K562 (cell line): ENCODE measurements around the gene AIF1. TPM values are rescaled to one million over a fixed set of nuclear protein-coding genes. Genes with fewer than 3 reads are reported as not detected.

Source experiments
- HDAC3 ChIP-seq: fragments of 450-650 bp; IDR thresholded peaks from 2 replicates; pipeline ENCODE4 v1.6.1; 2018; ENCODE audit warnings: borderline replicate concordance, mild to moderate bottlenecking, moderate library complexity; ENCODE audit not compliant: partially characterized antibody
- MBD2 ChIP-seq: sonication (generic); IDR thresholded peaks from 2 replicates; pipeline ENCODE4 v1.6.1; 2016; ENCODE audit warnings: low read depth, borderline replicate concordance
- ZNF408 ChIP-seq: fragments of 250-450 bp; sonication (Bioruptor Pico); IDR thresholded peaks from 2 replicates; pipeline ENCODE4 v1.4.0; 2020; ENCODE audit warnings: low read depth, mild to moderate bottlenecking, moderate library complexity
- ZNF436 ChIP-seq: fragments of 250-450, 450-650 bp; sonication (Bioruptor Pico); formaldehyde crosslinking; IDR thresholded peaks from 2 replicates; pipeline ENCODE4 v1.7.0; 2020; ENCODE audit warnings: mild to moderate bottlenecking
- ZNF609 ChIP-seq: sonication (generic); formaldehyde crosslinking; IDR thresholded peaks from 2 replicates; pipeline ENCODE4 v1.8.1; 2023; ENCODE audit warnings: missing genetic modification reagents, mild to moderate bottlenecking, borderline replicate concordance
- polyA plus RNA-seq, 8 experiments: library from polyadenylated mRNA; depleted of rRNA in 4 of 8; stranded (reverse) in 5 of 8; unstranded in 3 of 8; fragments of >200 nt; fragmentation: Nextera tagmentation in 2 of 8; fragmentation: Illumina TruSeq in 1 of 8; extraction: Ambion mirVana in 2 of 8; extraction: Trizol in 1 of 8; gene quantifications; 2 replicates each; pipeline versions ENCODE4 v1.2.1 to v1.2.3, GENCODE V29; 2011 to 2014; ENCODE audit warnings: inconsistent platforms in 1 of 8, missing spikeins in 1 of 8
- total RNA-seq, 7 experiments: library from RNA; depleted of rRNA in 6 of 7; stranded (reverse); fragments of >200 nt in 6 of 7; fragmentation: Illumina TruSeq in 2 of 7; extraction: Trizol in 2 of 7; gene quantifications; 2 replicates each; pipeline versions ENCODE4 v1.2.1 to v1.2.3, GENCODE V29; 2011 to 2021; ENCODE audit warnings: low replicate concordance in 1 of 7
- TF ChIP-seq, protein P1 (sequence below): fragments of 450-650 bp; IDR thresholded peaks from 2 replicates; pipeline ENCODE4 v1.7.1; 2018; ENCODE audit warnings: mild to moderate bottlenecking, low read depth; ENCODE audit not compliant: partially characterized antibody
- TF ChIP-seq, protein P2 (sequence below): sonication (generic); formaldehyde crosslinking; IDR thresholded peaks from 2 replicates; pipeline ENCODE4 v1.9.0; 2022; ENCODE audit warnings: mild to moderate bottlenecking, missing genetic modification reagents
- TF ChIP-seq, protein P3 (sequence below): fragments of 250-450 bp; sonication (Bioruptor Pico); IDR thresholded peaks from 2 replicates; pipeline ENCODE4 v1.5.1; 2021; ENCODE audit warnings: mild to moderate bottlenecking
- TF ChIP-seq, protein P4 (sequence below): fragments of 250-450 bp; sonication (Bioruptor Pico); IDR thresholded peaks from 2 replicates; pipeline ENCODE4 v1.8.0; 2021; ENCODE audit warnings: moderate library complexity, mild to moderate bottlenecking, inconsistent platforms
- TF ChIP-seq, protein P5 (sequence below): fragments of 450-650 bp; IDR thresholded peaks from 2 replicates; pipeline ENCODE4 v1.6.1; 2016; ENCODE audit warnings: antibody characterized with exemption

AIF1 gene
- total and polyA plus RNA-seq, 9 of the 15 experiments (the other 6 are each of a cell fraction or from before 2014, with no cell fraction given): 9.4 to 33.4 (median 19.4) TPM

GRCh38 chr6:31664790-31665500 is 49.9 kb downstream of the AIF1 start, which contains the start of gene GPANK1 (continued):
- TF ChIP-seq ZNF609 (CRISPR knock-in tag): peak; percentile 98
- TF ChIP-seq ZNF408: no peak
- TF ChIP-seq, protein P1, sequence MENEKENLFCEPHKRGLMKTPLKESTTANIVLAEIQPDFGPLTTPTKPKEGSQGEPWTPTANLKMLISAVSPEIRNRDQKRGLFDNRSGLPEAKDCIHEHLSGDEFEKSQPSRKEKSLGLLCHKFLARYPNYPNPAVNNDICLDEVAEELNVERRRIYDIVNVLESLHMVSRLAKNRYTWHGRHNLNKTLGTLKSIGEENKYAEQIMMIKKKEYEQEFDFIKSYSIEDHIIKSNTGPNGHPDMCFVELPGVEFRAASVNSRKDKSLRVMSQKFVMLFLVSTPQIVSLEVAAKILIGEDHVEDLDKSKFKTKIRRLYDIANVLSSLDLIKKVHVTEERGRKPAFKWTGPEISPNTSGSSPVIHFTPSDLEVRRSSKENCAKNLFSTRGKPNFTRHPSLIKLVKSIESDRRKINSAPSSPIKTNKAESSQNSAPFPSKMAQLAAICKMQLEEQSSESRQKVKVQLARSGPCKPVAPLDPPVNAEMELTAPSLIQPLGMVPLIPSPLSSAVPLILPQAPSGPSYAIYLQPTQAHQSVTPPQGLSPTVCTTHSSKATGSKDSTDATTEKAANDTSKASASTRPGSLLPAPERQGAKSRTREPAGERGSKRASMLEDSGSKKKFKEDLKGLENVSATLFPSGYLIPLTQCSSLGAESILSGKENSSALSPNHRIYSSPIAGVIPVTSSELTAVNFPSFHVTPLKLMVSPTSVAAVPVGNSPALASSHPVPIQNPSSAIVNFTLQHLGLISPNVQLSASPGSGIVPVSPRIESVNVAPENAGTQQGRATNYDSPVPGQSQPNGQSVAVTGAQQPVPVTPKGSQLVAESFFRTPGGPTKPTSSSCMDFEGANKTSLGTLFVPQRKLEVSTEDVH: peak; percentile 99
- TF ChIP-seq, protein P2, sequence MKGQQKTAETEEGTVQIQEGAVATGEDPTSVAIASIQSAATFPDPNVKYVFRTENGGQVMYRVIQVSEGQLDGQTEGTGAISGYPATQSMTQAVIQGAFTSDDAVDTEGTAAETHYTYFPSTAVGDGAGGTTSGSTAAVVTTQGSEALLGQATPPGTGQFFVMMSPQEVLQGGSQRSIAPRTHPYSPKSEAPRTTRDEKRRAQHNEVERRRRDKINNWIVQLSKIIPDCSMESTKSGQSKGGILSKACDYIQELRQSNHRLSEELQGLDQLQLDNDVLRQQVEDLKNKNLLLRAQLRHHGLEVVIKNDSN (CRISPR knock-in tag): peak; percentile 50; the same call in 1 of the 2 replicates
- no peak for TF ChIP-seq ZNF436 (CRISPR knock-in tag)
- TF ChIP-seq, protein P3, sequence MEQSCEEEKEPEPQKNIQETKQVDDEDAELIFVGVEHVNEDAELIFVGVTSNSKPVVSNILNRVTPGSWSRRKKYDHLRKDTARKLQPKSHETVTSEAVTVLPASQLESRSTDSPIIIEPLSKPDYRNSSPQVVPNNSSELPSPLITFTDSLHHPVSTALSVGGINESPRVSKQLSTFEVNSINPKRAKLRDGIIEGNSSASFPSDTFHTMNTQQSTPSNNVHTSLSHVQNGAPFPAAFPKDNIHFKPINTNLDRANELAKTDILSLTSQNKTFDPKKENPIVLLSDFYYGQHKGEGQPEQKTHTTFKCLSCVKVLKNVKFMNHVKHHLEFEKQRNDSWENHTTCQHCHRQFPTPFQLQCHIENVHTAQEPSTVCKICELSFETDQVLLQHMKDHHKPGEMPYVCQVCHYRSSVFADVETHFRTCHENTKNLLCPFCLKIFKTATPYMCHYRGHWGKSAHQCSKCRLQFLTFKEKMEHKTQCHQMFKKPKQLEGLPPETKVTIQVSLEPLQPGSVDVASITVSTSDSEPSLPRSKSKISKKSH (CRISPR knock-in tag): no peak
- no peak for TF ChIP-seq HDAC3
- TF ChIP-seq, protein P4, sequence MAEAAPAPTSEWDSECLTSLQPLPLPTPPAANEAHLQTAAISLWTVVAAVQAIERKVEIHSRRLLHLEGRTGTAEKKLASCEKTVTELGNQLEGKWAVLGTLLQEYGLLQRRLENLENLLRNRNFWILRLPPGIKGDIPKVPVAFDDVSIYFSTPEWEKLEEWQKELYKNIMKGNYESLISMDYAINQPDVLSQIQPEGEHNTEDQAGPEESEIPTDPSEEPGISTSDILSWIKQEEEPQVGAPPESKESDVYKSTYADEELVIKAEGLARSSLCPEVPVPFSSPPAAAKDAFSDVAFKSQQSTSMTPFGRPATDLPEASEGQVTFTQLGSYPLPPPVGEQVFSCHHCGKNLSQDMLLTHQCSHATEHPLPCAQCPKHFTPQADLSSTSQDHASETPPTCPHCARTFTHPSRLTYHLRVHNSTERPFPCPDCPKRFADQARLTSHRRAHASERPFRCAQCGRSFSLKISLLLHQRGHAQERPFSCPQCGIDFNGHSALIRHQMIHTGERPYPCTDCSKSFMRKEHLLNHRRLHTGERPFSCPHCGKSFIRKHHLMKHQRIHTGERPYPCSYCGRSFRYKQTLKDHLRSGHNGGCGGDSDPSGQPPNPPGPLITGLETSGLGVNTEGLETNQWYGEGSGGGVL (CRISPR knock-in tag): no peak
- TF ChIP-seq, protein P5, sequence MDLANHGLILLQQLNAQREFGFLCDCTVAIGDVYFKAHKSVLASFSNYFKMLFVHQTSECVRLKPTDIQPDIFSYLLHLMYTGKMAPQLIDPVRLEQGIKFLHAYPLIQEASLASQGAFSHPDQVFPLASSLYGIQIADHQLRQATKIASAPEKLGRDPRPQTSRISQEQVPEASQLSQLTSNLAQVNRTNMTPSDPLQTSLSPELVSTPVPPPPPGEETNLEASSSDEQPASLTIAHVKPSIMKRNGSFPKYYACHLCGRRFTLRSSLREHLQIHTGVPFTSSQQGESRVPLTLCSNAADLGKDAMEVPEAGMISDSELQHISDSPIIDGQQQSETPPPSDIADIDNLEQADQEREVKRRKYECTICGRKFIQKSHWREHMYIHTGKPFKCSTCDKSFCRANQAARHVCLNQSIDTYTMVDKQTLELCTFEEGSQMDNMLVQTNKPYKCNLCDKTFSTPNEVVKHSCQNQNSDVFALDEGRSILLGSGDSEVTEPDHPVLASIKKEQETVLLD: peak; percentile 95
- no peak for TF ChIP-seq MBD2
